BLaER1 treated with 17β-estradiol and CSF1 and Interleukin-3, amounts not matched to agents 10 nM and 100 nM (cell line): ENCODE results near the gene MYO5B.

Experiments
- H3K27ac ChIP-seq, 11 experiments: shearing (Covaris generic); formaldehyde crosslinking; 2 replicates each; pipeline ENCODE4 v1.8.1; 2022
- H3K27me3 ChIP-seq, 11 experiments: shearing (Covaris generic); formaldehyde crosslinking; 2 replicates each; pipeline ENCODE4 v1.8.1; 2022
- H3K36me3 ChIP-seq, 11 experiments: shearing (Covaris generic); formaldehyde crosslinking; 2 replicates each; pipeline ENCODE4 v1.8.1; 2022
- H3K4me1 ChIP-seq, 10 experiments: shearing (Covaris generic); formaldehyde crosslinking; 2 replicates each; pipeline ENCODE4 v1.8.1; 2022
- H3K4me2 ChIP-seq, 11 experiments: shearing (Covaris generic); formaldehyde crosslinking; 2 replicates each; pipeline ENCODE4 v1.8.1; 2022
- H3K4me3 ChIP-seq, 10 experiments: shearing (Covaris generic); formaldehyde crosslinking; 2 replicates each; pipeline ENCODE4 v1.8.1; 2022
- H3K9ac ChIP-seq, 11 experiments: shearing (Covaris generic); formaldehyde crosslinking; 2 replicates each; pipeline ENCODE4 v1.8.1; 2022
- H3K9me3 ChIP-seq, 11 experiments: shearing (Covaris generic); formaldehyde crosslinking; replicated peaks in 1 of 11; 2 replicates each; pipeline ENCODE4 v1.8.1; 2022
- H4K20me1 ChIP-seq, 11 experiments: shearing (Covaris generic); formaldehyde crosslinking; 2 replicates each; pipeline ENCODE4 v1.8.1; 2022
- Cebpa-rat ChIP-seq, 11 experiments: shearing (Covaris generic); IDR thresholded peaks; 2 replicates each; pipeline ENCODE4 v1.8.1; 2022

MYO5B gene

DNA sequence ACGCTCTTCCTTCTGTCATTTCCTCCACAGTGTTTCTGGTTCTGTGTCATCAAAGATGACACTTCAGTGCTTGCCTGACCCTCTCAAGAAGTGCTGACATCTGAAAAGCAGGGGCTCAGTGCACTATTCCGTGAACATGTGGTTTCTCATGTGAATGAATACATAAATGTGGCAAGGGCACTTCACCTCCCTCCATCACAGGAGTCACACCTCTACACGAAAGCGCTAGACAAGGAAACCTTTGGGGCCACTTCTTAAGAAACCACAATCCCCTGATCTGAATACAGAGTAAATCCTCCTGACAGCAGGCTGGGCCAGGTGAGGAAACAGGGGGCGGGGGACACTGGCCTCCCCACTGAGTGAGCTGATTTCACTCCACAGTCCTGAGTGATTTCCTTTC lies 235.8 kb downstream of the MYO5B start:
- Histone ChIP-seq H3K9me3 (no peaks in the 10 kb centered on the region), H4K20me1 (no peaks in the 10 kb centered on the region), H3K4me1 (peaks cover 8 to 25% (median 16%) of the 10 kb centered on the region in 10 experiments; a peak in 19 of 20 replicates), H3K4me3 (no peak overlapping the region), H3K36me3 (no peaks in the 10 kb centered on the region), H3K27ac (no peak overlapping the region), H3K27me3 (no peaks in the 10 kb centered on the region), H3K4me2 (peak overlapping the region in 8 of 11 experiments; percentile 9 to 52 (median 24); a peak in 13 of 22 replicates), H3K9ac (no peak overlapping the region)
- no peak for TF ChIP-seq Cebpa-rat (IDR thresholded peaks at IDR 0.05)

DNA sequence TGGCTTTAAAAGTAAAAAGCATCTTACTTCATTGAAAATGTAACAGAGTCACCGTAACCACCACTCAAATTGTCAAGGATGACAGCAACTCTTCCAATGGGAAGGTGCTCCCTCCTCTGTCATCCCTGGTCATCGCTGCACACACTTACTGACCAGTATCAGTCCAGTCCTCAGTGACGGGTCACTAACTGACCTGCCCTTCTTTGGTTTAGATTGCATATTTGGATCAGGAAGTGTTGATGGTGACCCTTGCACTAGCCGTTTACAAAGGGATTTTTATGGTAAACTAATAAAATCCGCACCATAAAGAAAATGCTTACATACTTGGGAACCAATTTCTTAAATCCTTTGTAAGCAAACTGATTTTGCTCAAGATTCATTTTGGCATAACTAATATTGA lies 239.7 kb downstream of the MYO5B start:
- 0 out of 22 replicates have a peak overlapping the region, but pooled peaks of 2 of the 11 experiments have one; percentile 43 to 64 for H3K4me2 ChIP-seq
- no peaks in the 10 kb centered on the region for H3K9me3 ChIP-seq
- H3K27me3 ChIP-seq: no peaks in the 10 kb centered on the region
- H4K20me1 ChIP-seq: no peaks in the 10 kb centered on the region
- H3K4me3 ChIP-seq: no peak overlapping the region
- H3K4me1 ChIP-seq: peaks cover 12 to 33% (median 24%) of the 10 kb centered on the region in 10 experiments
- no peak overlapping the region for H3K27ac ChIP-seq
- H3K36me3 ChIP-seq: no peaks in the 10 kb centered on the region
- H3K9ac ChIP-seq: no peak overlapping the region
- no peak for TF ChIP-seq Cebpa-rat (IDR thresholded peaks at IDR 0.05)

DNA sequence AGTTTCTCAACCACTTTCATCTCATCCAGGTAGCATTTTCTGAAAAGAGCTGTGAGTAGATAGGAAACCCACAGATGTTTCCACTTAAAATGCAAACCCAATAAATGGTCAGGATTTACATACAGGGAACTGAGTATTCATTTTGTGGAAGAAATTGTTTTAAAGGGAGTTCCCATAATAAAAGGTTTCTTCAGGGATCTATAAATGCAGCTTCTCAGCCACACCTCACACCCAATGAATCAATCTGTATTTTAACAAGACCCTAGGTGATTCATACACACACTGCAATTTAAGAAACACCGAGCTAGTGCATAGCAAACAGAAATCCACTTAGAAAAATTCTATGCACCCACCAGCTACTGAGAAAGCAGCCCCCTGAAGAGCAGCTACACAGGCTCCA lies 241.6 kb downstream of the MYO5B start:
- Histone ChIP-seq H4K20me1 (no peaks in the 10 kb centered on the region), H3K9me3 (no peaks in the 10 kb centered on the region), H3K36me3 (no peaks in the 10 kb centered on the region), H3K27me3 (no peaks in the 10 kb centered on the region), H3K9ac (no peak overlapping the region), H3K4me3 (no peak overlapping the region), H3K4me2 (no peak overlapping the region), H3K27ac (no peak overlapping the region), H3K4me1 (peaks cover 10 to 33% (median 29%) of the 10 kb centered on the region in 10 experiments)
- TF ChIP-seq Cebpa-rat (IDR thresholded peaks at IDR 0.05): no peak

DNA sequence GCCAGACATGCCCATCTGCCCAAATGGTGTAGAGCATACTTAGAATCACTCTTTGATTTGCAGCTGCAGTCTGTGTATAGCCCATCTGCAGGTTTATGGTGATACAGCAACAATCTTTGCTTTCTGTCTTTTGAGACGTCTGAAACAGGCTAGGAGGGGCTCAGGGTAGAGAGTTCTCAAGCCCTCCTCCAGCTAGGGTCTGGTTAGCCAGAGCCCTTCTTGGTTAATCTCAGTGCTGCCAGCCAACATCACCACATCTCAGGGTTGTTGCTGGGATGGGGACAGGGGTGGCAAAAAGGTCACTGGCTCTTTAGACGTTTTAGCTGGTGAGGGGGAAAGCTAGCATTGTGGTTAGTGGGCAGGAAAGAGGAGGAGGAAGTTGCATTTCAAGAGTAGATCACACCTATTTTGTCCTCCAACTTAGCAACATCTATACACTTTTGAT lies 245.0 kb downstream of the MYO5B start:
- Histone ChIP-seq H3K9me3 (no peaks in the 10 kb centered on the region), H3K27ac (0 out of 22 replicates have a peak overlapping the region, but pooled peaks of 1 of the 11 experiments have one; percentile 25), H3K36me3 (no peaks in the 10 kb centered on the region), H4K20me1 (no peaks in the 10 kb centered on the region), H3K27me3 (no peaks in the 10 kb centered on the region), H3K4me2 (peak overlapping the region; percentile 54 to 75 (median 66)), H3K4me1 (peaks cover 8 to 33% (median 27%) of the 10 kb centered on the region in 10 experiments), H3K4me3 (no peak overlapping the region), H3K9ac (no peak overlapping the region)
- no peak for TF ChIP-seq Cebpa-rat (IDR thresholded peaks at IDR 0.05)

DNA sequence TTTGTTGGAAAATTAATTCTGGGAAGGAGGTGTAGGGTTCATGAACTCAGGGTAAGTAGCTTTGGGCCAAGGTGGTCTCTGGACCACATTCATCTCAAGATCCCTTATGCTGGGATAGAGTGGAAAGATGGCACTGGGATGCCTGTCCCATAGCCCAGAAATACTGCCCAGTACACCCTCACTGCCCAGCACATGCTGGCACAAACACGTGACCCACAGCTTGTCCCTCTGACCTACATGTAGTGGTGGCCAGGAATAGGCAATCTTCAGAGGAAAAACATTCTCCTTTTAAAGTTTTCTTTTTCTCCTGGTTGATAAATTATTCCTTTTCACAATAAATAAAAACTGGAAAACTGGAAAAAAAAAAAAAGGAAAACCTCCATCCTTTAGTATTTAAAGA lies 246.0 kb downstream of the MYO5B start:
- Histone ChIP-seq H3K27me3 (no peaks in the 10 kb centered on the region), H3K36me3 (no peaks in the 10 kb centered on the region), H3K27ac (no peak overlapping the region), H3K4me1 (peaks cover 8 to 24% (median 18%) of the 10 kb centered on the region in 10 experiments), H3K4me2 (peak overlapping the region in 2 of 11 experiments; percentile 69 to 71; a peak in 4 of 22 replicates), H3K4me3 (no peak overlapping the region), H3K9ac (no peak overlapping the region), H3K9me3 (no peaks in the 10 kb centered on the region), H4K20me1 (no peaks in the 10 kb centered on the region)
- no peak for TF ChIP-seq Cebpa-rat (IDR thresholded peaks at IDR 0.05)

DNA sequence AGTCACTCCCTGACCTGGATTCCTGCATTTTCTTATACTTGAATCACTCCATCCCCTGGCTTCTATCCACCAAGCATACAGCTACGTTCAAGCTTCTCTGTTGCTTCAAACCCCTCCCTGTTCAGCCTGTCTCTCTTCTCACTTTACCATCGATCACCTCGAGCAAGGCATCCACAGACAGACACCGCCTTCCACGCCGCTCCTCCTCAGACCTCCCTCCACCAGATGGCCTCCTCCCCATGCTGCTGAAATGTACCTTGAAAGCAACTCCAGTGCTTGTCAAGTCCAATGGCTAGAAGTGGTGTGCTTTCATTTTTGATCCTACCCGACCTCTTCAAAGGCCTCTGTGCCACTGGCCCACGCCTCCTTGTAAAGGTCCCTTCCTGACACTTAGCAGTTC lies 250.3 kb downstream of the MYO5B start:
- Histone ChIP-seq H3K9ac (no peak overlapping the region), H3K4me1 (peaks cover under 1 to 10% (median 5%) of the 10 kb centered on the region in 10 experiments; a peak in 19 of 20 replicates), H3K4me3 (no peak overlapping the region), H3K27me3 (no peaks in the 10 kb centered on the region), H4K20me1 (no peaks in the 10 kb centered on the region), H3K27ac (no peak overlapping the region), H3K36me3 (no peaks in the 10 kb centered on the region), H3K4me2 (peak overlapping the region in 1 of 11 experiments; percentile 14; a peak in 2 of 22 replicates), H3K9me3 (peaks cover 0 to 3% (median 0%) of the 10 kb centered on the region in 11 experiments; a peak in 2 of 22 replicates)
- no peak for TF ChIP-seq Cebpa-rat (IDR thresholded peaks at IDR 0.05)

DNA sequence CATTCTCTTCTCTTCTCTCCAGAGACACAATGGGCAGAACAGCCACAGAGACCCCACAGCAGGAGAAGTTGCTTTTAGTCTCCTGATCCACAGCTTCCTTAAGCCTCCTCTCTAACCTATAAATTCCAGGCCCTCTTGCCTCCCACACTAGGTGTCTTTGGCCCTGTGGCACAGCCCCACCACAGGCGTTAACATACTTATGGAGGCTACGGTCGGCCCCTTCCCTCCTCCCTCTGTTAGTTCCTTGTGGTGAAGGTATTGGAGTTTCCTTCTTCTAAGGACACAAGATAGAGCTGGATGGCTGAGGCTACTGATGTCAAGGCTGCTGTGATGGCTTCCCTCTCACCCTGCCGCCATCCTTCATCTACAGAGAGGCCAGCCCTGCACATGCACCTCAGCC lies 258.1 kb downstream of the MYO5B start:
- Histone ChIP-seq H4K20me1 (no peaks in the 10 kb centered on the region), H3K36me3 (no peaks in the 10 kb centered on the region), H3K9me3 (peaks cover 0 to 3% (median 0%) of the 10 kb centered on the region in 11 experiments; a peak in 2 of 22 replicates), H3K27me3 (no peaks in the 10 kb centered on the region), H3K4me2 (no peak overlapping the region), H3K4me1 (peaks cover 37 to 43% (median 42%) of the 10 kb centered on the region in 10 experiments), H3K9ac (no peak overlapping the region), H3K27ac (no peak overlapping the region), H3K4me3 (no peak overlapping the region)
- no peak for TF ChIP-seq Cebpa-rat (IDR thresholded peaks at IDR 0.05)

DNA sequence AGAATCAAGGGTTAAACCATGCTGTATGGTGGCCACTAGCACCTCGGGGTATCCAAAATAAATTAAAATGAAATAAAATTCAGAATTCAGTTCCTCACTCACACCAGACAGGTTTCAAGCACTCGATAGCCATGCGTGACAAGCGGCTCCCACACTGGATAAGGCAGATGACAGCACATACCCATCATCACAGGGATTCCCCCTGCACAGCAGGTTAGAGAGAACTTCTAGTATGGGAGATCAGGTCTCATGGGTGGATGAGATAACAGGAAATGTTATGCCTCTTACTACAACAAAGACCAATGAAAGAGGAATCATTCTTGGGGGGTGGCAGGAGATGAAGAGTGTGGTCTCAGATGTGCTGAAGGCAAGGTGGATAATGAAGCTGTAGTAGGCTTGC lies 259.7 kb downstream of the MYO5B start:
- no peak for TF ChIP-seq Cebpa-rat (IDR thresholded peaks at IDR 0.05)
- no peaks in the 10 kb centered on the region for H4K20me1 ChIP-seq
- H3K9ac ChIP-seq: peak overlapping the region in 4 of 11 experiments; percentile 42 to 66 (median 51); a peak in 4 of 22 replicates
- no peaks in the 10 kb centered on the region for H3K9me3 ChIP-seq
- H3K4me3 ChIP-seq: no peak overlapping the region
- H3K4me2 ChIP-seq: peak overlapping the region; percentile 70 to 94 (median 89)
- peaks cover 47 to 59% (median 55%) of the 10 kb centered on the region in 10 experiments for H3K4me1 ChIP-seq
- peaks cover 0 to 7% (median 0%) of the 10 kb centered on the region in 11 experiments; a peak in 1 of 22 replicates for H3K27me3 ChIP-seq
- H3K27ac ChIP-seq: peak overlapping the region in 8 of 11 experiments; percentile 62 to 83 (median 76); a peak in 11 of 22 replicates
- H3K36me3 ChIP-seq: no peaks in the 10 kb centered on the region

DNA sequence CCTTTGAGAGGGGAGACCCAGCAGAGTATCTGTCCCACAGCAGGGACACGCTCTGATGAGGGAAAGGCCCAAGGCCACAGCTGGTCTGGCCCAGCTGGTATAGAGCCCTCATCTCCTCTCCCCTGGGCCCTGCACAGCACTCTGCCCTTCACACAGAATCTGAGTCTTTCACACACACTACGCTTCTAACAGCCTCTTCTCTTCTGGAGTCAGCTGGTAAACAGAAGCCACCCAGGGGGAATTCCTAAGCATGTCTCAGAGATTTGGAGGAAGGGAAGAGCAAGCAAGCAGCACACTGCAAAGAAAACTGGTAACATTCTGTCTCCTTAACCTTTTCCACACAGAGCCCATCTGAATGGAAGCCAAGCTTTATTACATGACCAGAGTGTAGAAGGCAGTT lies 260.5 kb downstream of the MYO5B start:
- H3K4me1 ChIP-seq: peaks cover 47 to 63% (median 57%) of the 10 kb centered on the region in 10 experiments
- peak overlapping the region in 10 of 11 experiments; percentile 13 to 66 (median 42); a peak in 15 of 22 replicates for H3K9ac ChIP-seq
- H4K20me1 ChIP-seq: no peaks in the 10 kb centered on the region
- peak overlapping the region; percentile 8 to 83 (median 72); a peak in 21 of 22 replicates for H3K27ac ChIP-seq
- no peak overlapping the region for H3K4me3 ChIP-seq
- no peaks in the 10 kb centered on the region for H3K36me3 ChIP-seq
- no peaks in the 10 kb centered on the region for H3K9me3 ChIP-seq
- H3K4me2 ChIP-seq: peak overlapping the region; percentile 70 to 94 (median 89)
- TF ChIP-seq Cebpa-rat (IDR thresholded peaks at IDR 0.05): no peak
- peaks cover 0 to 7% (median 0%) of the 10 kb centered on the region in 11 experiments; a peak in 1 of 22 replicates for H3K27me3 ChIP-seq
